Activated naive CD8-positive, alpha-beta T cell (primary cell): Measurements from ENCODE around the gene SCG5.
"Not testable (repeated sequence)": the region's sequence is repeated elsewhere in the genome, so short reads cannot be mapped to it uniquely, and the experiment has no call there.

Source experiments
- H3K27ac Mint-ChIP-seq: one replicate; pipeline ENCODE4 v1.8.0; 2021; ENCODE audit warnings: mixed read lengths
- H3K27me3 Mint-ChIP-seq: one replicate; pipeline ENCODE4 v1.8.0; 2021; ENCODE audit warnings: mixed read lengths
- H3K36me3 Mint-ChIP-seq: one replicate; pipeline ENCODE4 v1.8.0; 2021; ENCODE audit warnings: mixed read lengths
- H3K4me1 Mint-ChIP-seq: one replicate; pipeline ENCODE4 v1.8.0; 2021; ENCODE audit warnings: low read depth, mixed read lengths
- H3K4me3 Mint-ChIP-seq: one replicate; pipeline ENCODE4 v1.8.0; 2021; ENCODE audit warnings: mild to moderate bottlenecking, mixed read lengths
- H3K9me3 Mint-ChIP-seq: one replicate; pipeline ENCODE4 v1.8.0; 2021; ENCODE audit warnings: low read depth, mixed read lengths

SCG5 gene

GRCh38 chr15:32641517-32642059 is at the start of gene SCG5:
Gene SCG5 (plus strand): TSS chr15:32641710. CDS start chr15:32643593, 1,883 bp downstream.
- Mint-ChIP-seq H3K4me3 (peak within 1 kb of the TSS; percentile 30), H3K27me3 (no peaks in the 10 kb centered on the region), H3K4me1 (no peaks in the 10 kb centered on the region), H3K36me3 (peaks cover 7% of the 10 kb centered on the region), H3K27ac (no peak within 1 kb of the TSS), H3K9me3 (no peaks in the 10 kb centered on the region)

- H3K36me3 Mint-ChIP-seq, H3K4me3 Mint-ChIP-seq, H3K27ac Mint-ChIP-seq, H3K9me3 Mint-ChIP-seq, H3K27me3 Mint-ChIP-seq, H3K4me1 Mint-ChIP-seq: not testable (repeated sequence)
These were observed 48.4 kb upstream of the SCG5 start, which contains the start of gene GOLGA8N for GRCh38 chr15:32593151-32593550. Gene GOLGA8N (plus strand): TSS chr15:32593456.

GRCh38 chr15:32609518-32609917 is 32.0 kb upstream of the SCG5 start:
- not testable (repeated sequence) for H3K36me3 Mint-ChIP-seq, H3K9me3 Mint-ChIP-seq, H3K4me3 Mint-ChIP-seq, H3K4me1 Mint-ChIP-seq, H3K27me3 Mint-ChIP-seq, H3K27ac Mint-ChIP-seq

GRCh38 chr15:32610719-32611118 is 30.8 kb upstream of the SCG5 start:
- H3K9me3 Mint-ChIP-seq, H3K36me3 Mint-ChIP-seq, H3K27ac Mint-ChIP-seq, H3K4me1 Mint-ChIP-seq, H3K4me3 Mint-ChIP-seq, H3K27me3 Mint-ChIP-seq: not testable (repeated sequence)

GRCh38 chr15:32614712-32615050 is 26.8 kb upstream of the SCG5 start:
- not testable (repeated sequence) for H3K27me3 Mint-ChIP-seq, H3K36me3 Mint-ChIP-seq, H3K9me3 Mint-ChIP-seq
- Mint-ChIP-seq H3K4me1 (peaks cover 11% of the 10 kb centered on the region), H3K27ac (peak overlapping the region; percentile 97), H3K4me3 (peak overlapping the region; percentile 98)

- Mint-ChIP-seq H3K4me3 (peak within 1 kb of the TSS; percentile 98), H3K27ac (peak within 1 kb of the TSS; percentile 97), H3K4me1 (peaks cover 11% of the 10 kb centered on the region)
- H3K27me3 Mint-ChIP-seq, H3K9me3 Mint-ChIP-seq, H3K36me3 Mint-ChIP-seq: not testable (repeated sequence)
These were observed 26.2 kb upstream of the SCG5 start, which contains the start of gene ARHGAP11A for GRCh38 chr15:32615051-32615870. Gene ARHGAP11A (plus strand): TSS chr15:32615504. CDS start chr15:32616212, 708 bp downstream.

GRCh38 chr15:32615871-32616426 is 25.6 kb upstream of the SCG5 start:
- Mint-ChIP-seq H3K27ac (peak overlapping the region; percentile 97), H3K4me3 (peak overlapping the region; percentile 98)
- H3K4me1 Mint-ChIP-seq, H3K9me3 Mint-ChIP-seq, H3K27me3 Mint-ChIP-seq, H3K36me3 Mint-ChIP-seq: not testable (repeated sequence)

GRCh38 chr15:32636410-32636809 is 5.1 kb upstream of the SCG5 start:
- Mint-ChIP-seq H3K36me3 (peaks cover 19% of the 10 kb centered on the region), H3K9me3 (no peaks in the 10 kb centered on the region), H3K4me3 (no peak overlapping the region), H3K27me3 (no peaks in the 10 kb centered on the region), H3K4me1 (no peaks in the 10 kb centered on the region), H3K27ac (no peak overlapping the region)

- Mint-ChIP-seq H3K9me3 (no peaks in the 10 kb centered on the region), H3K4me3 (no peak overlapping the region), H3K27ac (no peak overlapping the region), H3K27me3 (no peaks in the 10 kb centered on the region), H3K36me3 (peaks cover 19% of the 10 kb centered on the region), H3K4me1 (no peaks in the 10 kb centered on the region)
These were observed 4.5 kb upstream of the SCG5 start for GRCh38 chr15:32636908-32637567.

GRCh38 chr15:32637704-32638103 is 3.8 kb upstream of the SCG5 start:
- Mint-ChIP-seq H3K4me1 (no peaks in the 10 kb centered on the region), H3K36me3 (peaks cover 19% of the 10 kb centered on the region), H3K27ac (no peak overlapping the region), H3K27me3 (no peaks in the 10 kb centered on the region), H3K9me3 (no peaks in the 10 kb centered on the region), H3K4me3 (no peak overlapping the region)

- no peaks in the 10 kb centered on the region for H3K9me3 Mint-ChIP-seq
- H3K4me3 Mint-ChIP-seq: no peak overlapping the region
- no peak overlapping the region for H3K27ac Mint-ChIP-seq
- peaks cover 6% of the 10 kb centered on the region for H3K36me3 Mint-ChIP-seq
- H3K27me3 Mint-ChIP-seq: no peaks in the 10 kb centered on the region
- no peaks in the 10 kb centered on the region for H3K4me1 Mint-ChIP-seq
These were observed 1.3 kb downstream of the SCG5 start for GRCh38 chr15:32642667-32643435.

GRCh38 chr15:32643907-32644445 is 2.5 kb downstream of the SCG5 start:
- Mint-ChIP-seq H3K36me3 (peaks cover 8% of the 10 kb centered on the region), H3K27me3 (no peaks in the 10 kb centered on the region), H3K4me3 (no peak overlapping the region), H3K27ac (no peak overlapping the region), H3K4me1 (no peaks in the 10 kb centered on the region), H3K9me3 (no peaks in the 10 kb centered on the region)

GRCh38 chr15:32646291-32646690 is 4.8 kb downstream of the SCG5 start:
- Mint-ChIP-seq H3K36me3 (peaks cover 3% of the 10 kb centered on the region), H3K27ac (no peak overlapping the region), H3K27me3 (no peaks in the 10 kb centered on the region), H3K4me1 (no peaks in the 10 kb centered on the region), H3K9me3 (no peaks in the 10 kb centered on the region), H3K4me3 (no peak overlapping the region)

- no peak overlapping the region for H3K4me3 Mint-ChIP-seq
- no peak overlapping the region for H3K27ac Mint-ChIP-seq
- no peaks in the 10 kb centered on the region for H3K27me3 Mint-ChIP-seq
- H3K4me1 Mint-ChIP-seq: no peaks in the 10 kb centered on the region
- peaks cover 2% of the 10 kb centered on the region for H3K36me3 Mint-ChIP-seq
- no peaks in the 10 kb centered on the region for H3K9me3 Mint-ChIP-seq
These were observed 7.8 kb downstream of the SCG5 start for GRCh38 chr15:32649342-32649741.
